ENCODE measurements around the gene CLEC4D.
"Not testable (repeated sequence)": the region's sequence is repeated elsewhere in the genome, so short reads cannot be mapped to it uniquely, and the experiment has no call there.

The CLEC4D gene

GRCh38 chr12:8532045-8532444, 18.7 kb downstream of the CLEC4D start:
- DNase-seq (ENCODE audit: low read depth in 2 of 2), result no peak

- DNase-seq (ENCODE audit: low read depth in 2 of 2), result not testable (repeated sequence)
Observed at GRCh38 chr12:8537820-8538219, 24.5 kb downstream of the CLEC4D start.

- DNase-seq (ENCODE audit: low read depth in 2 of 2), result not testable (repeated sequence)
Observed at GRCh38 chr12:8540831-8541230, 27.5 kb downstream of the CLEC4D start, which contains the start of gene CLEC4E. TSS of gene CLEC4E (minus strand) at chr12:8540905. CDS start at chr12:8540797, 108 bp downstream.

- DNase-seq (ENCODE audit: low read depth in 2 of 2), result no peak
Observed at GRCh38 chr12:8541562-8541961, 28.3 kb downstream of the CLEC4D start.

GRCh38 chr12:8544295-8544694, 31.0 kb downstream of the CLEC4D start:
- peak; percentile 14 to 18 for DNase-seq (ENCODE audit: low read depth in 2 of 2)

GRCh38 chr12:8546591-8546990, 33.3 kb downstream of the CLEC4D start:
- DNase-seq (ENCODE audit: low read depth in 2 of 2), result no peak

GRCh38 chr12:8547645-8548044, 34.3 kb downstream of the CLEC4D start:
- DNase-seq (ENCODE audit: low read depth in 2 of 2), result no peak

GRCh38 chr12:8548192-8548591, 34.9 kb downstream of the CLEC4D start:
- no peak for DNase-seq (ENCODE audit: low read depth in 2 of 2)

- DNase-seq (ENCODE audit: low read depth in 2 of 2), result no peak
Observed at GRCh38 chr12:8549381-8549780, 36.1 kb downstream of the CLEC4D start.

GRCh38 chr12:8553088-8553627, 39.9 kb downstream of the CLEC4D start:
- no peak for DNase-seq (ENCODE audit: low read depth in 2 of 2)

- DNase-seq (ENCODE audit: low read depth in 2 of 2), result no peak
Observed at GRCh38 chr12:8554451-8555195, 41.3 kb downstream of the CLEC4D start.

GRCh38 chr12:8556531-8557097, 43.3 kb downstream of the CLEC4D start:
- no peak for DNase-seq (ENCODE audit: low read depth in 2 of 2)

- DNase-seq (ENCODE audit: low read depth in 2 of 2), result no peak
Observed at GRCh38 chr12:8559676-8560075, 46.4 kb downstream of the CLEC4D start.

GRCh38 chr12:8561011-8561410, 47.7 kb downstream of the CLEC4D start:
- DNase-seq (ENCODE audit: low read depth in 2 of 2), result no peak

GRCh38 chr12:8562310-8562709, 49.0 kb downstream of the CLEC4D start:
- no peak for DNase-seq (ENCODE audit: low read depth in 2 of 2)

GRCh38 chr12:8563356-8563755, 50.1 kb downstream of the CLEC4D start:
- DNase-seq (ENCODE audit: low read depth in 2 of 2), result no peak

- DNase-seq (ENCODE audit: low read depth in 2 of 2), result no peak
Observed at GRCh38 chr12:8564656-8565055, 51.4 kb downstream of the CLEC4D start.

GRCh38 chr12:8566052-8566451, 52.7 kb downstream of the CLEC4D start:
- DNase-seq (ENCODE audit: low read depth in 2 of 2), result not testable (repeated sequence)

- DNase-seq (ENCODE audit: low read depth in 2 of 2), result no peak
Observed at GRCh38 chr12:8566525-8566924, 53.2 kb downstream of the CLEC4D start.

Measured in fibroblast of skin of left quadriceps (primary cell).